Breast epithelium (tissue), 4 donors: Measurements from ENCODE around the gene MKNK1. TPM values are rescaled to one million over a fixed set of nuclear protein-coding genes. Genes with fewer than 3 reads are reported as not detected.

Experiments
- DNase-seq, 2 donors: peaks; one replicate each; pipeline ENCODE4 v3.0.0-alpha.2; 2019; ENCODE audit warnings: low spot score in 2 of 2
- H3K27ac ChIP-seq, 2 donors: fragments of 200-600 bp; sonication (generic) in 1 of 2; one replicate each; pipeline ENCODE4 v1.5.1; 2016 to 2019; ENCODE audit warnings: mild to moderate bottlenecking in 1 of 2
- H3K27me3 ChIP-seq, 2 donors: fragments of 200-600 bp; sonication (generic) in 1 of 2; one replicate each; pipeline versions ENCODE4 v1.5.1 to v1.6.0; 2017 to 2019; ENCODE audit warnings: control low read depth in 1 of 2, mild to moderate bottlenecking in 1 of 2
- H3K36me3 ChIP-seq: fragments of 200-600 bp; one replicate; pipeline ENCODE4 v1.5.1; 2019
- H3K4me1 ChIP-seq, 2 donors: fragments of 200-600 bp; sonication (generic); one replicate each; pipeline ENCODE4 v1.5.1; 2016 to 2019; ENCODE audit warnings: control low read depth in 1 of 2
- H3K4me3 ChIP-seq, 3 donors: fragments of 200-600 bp; sonication (generic); 1 replicate in 2 of 3; 2 replicates in 1 of 3; pipeline ENCODE4 v1.5.1; 2016 to 2019; ENCODE audit warnings: mild to moderate bottlenecking in 3 of 3, moderate library complexity in 2 of 3
- H3K9me3 ChIP-seq, 2 donors: fragments of 200-600 bp; sonication (generic) in 1 of 2; one replicate each; pipeline ENCODE4 v1.5.1; 2016 to 2019; ENCODE audit warnings: control low read depth in 1 of 2
- CTCF ChIP-seq, 3 donors: fragments of 450-650 bp; IDR thresholded peaks; one replicate each; pipeline ENCODE4 v1.5.1; 2016 to 2017; ENCODE audit warnings: antibody characterized with exemption in 3 of 3, mild to moderate bottlenecking in 3 of 3, moderate library complexity in 3 of 3
- POLR2A ChIP-seq: fragments of 450-650 bp; IDR thresholded peaks from one replicate; pipeline ENCODE4 v1.6.1; 2016; ENCODE audit warnings: antibody characterized with exemption, mild to moderate bottlenecking, moderate library complexity
- POLR2AphosphoS5 ChIP-seq, 3 donors: sonication (generic); formaldehyde crosslinking; IDR thresholded peaks; one replicate each; pipeline ENCODE4 v1.6.1; 2017; ENCODE audit warnings: antibody characterized with exemption in 3 of 3
- intact Hi-C: fragments of 100-400 bp; cut with DNase I; formaldehyde crosslinking; loops from one replicate; pipeline ENCODE4 v1.15.1; 2023; ENCODE audit warnings: low total_unique reads
- total RNA-seq, 3 donors: library from RNA; depleted of rRNA; stranded (reverse); fragments of >200 nt; gene quantifications; one replicate each; pipeline ENCODE4 v1.1.0, GENCODE V29; 2016

The MKNK1 gene
- total RNA-seq, 3 donors from 2014 or later, result 34.7 to 51.5 (median 47.2) TPM

GRCh38 chr1:46649764-46650163 is 45.7 kb upstream of the MKNK1 start:
- Histone ChIP-seq H3K36me3 (no peaks in the 10 kb centered on the region), H3K4me1 (no peaks in the 10 kb centered on the region), H3K4me3 (no peak overlapping the region), H3K9me3 (peaks cover 12 to 14% of the 10 kb centered on the region in 2 donors), H3K27me3 (no peaks in the 10 kb centered on the region), H3K27ac (no peak overlapping the region)
- intact Hi-C loops, result no loop called here
- DNase-seq, result no peak
- TF ChIP-seq CTCF (IDR thresholded peaks at IDR 0.05), result no peak
- no peak for TF ChIP-seq POLR2A
- no peak for TF ChIP-seq POLR2AphosphoS5 (IDR thresholded peaks at IDR 0.05)

GRCh38 chr1:46647611-46648010 is 43.5 kb upstream of the MKNK1 start:
- intact Hi-C loops, result no loop called here
- H3K4me1 ChIP-seq, result no peaks in the 10 kb centered on the region
- no peak overlapping the region for H3K27ac ChIP-seq
- H3K4me3 ChIP-seq, result no peak overlapping the region
- H3K9me3 ChIP-seq, result peaks cover 12 to 14% of the 10 kb centered on the region in 2 donors
- no peak for DNase-seq
- no peaks in the 10 kb centered on the region for H3K36me3 ChIP-seq
- TF ChIP-seq CTCF (IDR thresholded peaks at IDR 0.05), result no peak
- TF ChIP-seq POLR2A, result no peak
- TF ChIP-seq POLR2AphosphoS5 (IDR thresholded peaks at IDR 0.05), result no peak
- no peaks in the 10 kb centered on the region for H3K27me3 ChIP-seq

- H3K9me3 ChIP-seq, result peaks cover 12 to 14% of the 10 kb centered on the region in 2 donors
- H3K36me3 ChIP-seq, result no peaks in the 10 kb centered on the region
- no peaks in the 10 kb centered on the region for H3K27me3 ChIP-seq
- TF ChIP-seq POLR2A (no peak), CTCF (IDR thresholded peaks at IDR 0.05) (no peak), POLR2AphosphoS5 (IDR thresholded peaks at IDR 0.05) (no peak)
- H3K4me3 ChIP-seq, result no peak overlapping the region
- H3K4me1 ChIP-seq, result no peaks in the 10 kb centered on the region
- no peak overlapping the region for H3K27ac ChIP-seq
- intact Hi-C loops, result no loop called here
- DNase-seq, result no peak
Measured at GRCh38 chr1:46646844-46647243, 42.8 kb upstream of the MKNK1 start.

GRCh38 chr1:46646331-46646730 is 42.3 kb upstream of the MKNK1 start:
- no peak for TF ChIP-seq POLR2A
- TF ChIP-seq POLR2AphosphoS5 (IDR thresholded peaks at IDR 0.05), result no peak
- TF ChIP-seq CTCF (IDR thresholded peaks at IDR 0.05), result no peak

GRCh38 chr1:46645815-46646214 is 41.7 kb upstream of the MKNK1 start:
- H3K36me3 ChIP-seq, result no peaks in the 10 kb centered on the region
- intact Hi-C loops, result no loop called here

More at GRCh38 chr1:46646331-46646730, 42.3 kb upstream of the MKNK1 start:
- H3K4me3 ChIP-seq, result no peak overlapping the region
- H3K27me3 ChIP-seq, result no peaks in the 10 kb centered on the region
- intact Hi-C loops, result no loop called here
- H3K27ac ChIP-seq, result no peak overlapping the region
- H3K4me1 ChIP-seq, result no peaks in the 10 kb centered on the region
- DNase-seq, result no peak
- H3K9me3 ChIP-seq, result peaks cover 12 to 14% of the 10 kb centered on the region in 2 donors
- H3K36me3 ChIP-seq, result no peaks in the 10 kb centered on the region

More at GRCh38 chr1:46645815-46646214, 41.7 kb upstream of the MKNK1 start:
- Histone ChIP-seq H3K27me3 (no peaks in the 10 kb centered on the region), H3K27ac (no peak overlapping the region), H3K9me3 (peaks cover 12 to 14% of the 10 kb centered on the region in 2 donors), H3K4me1 (no peaks in the 10 kb centered on the region), H3K4me3 (no peak overlapping the region)
- no peak for DNase-seq
- TF ChIP-seq CTCF (IDR thresholded peaks at IDR 0.05), result no peak
